GM23338 (cell line): ENCODE measurements around the gene UBE2V1. TPM values are rescaled to one million over a fixed set of nuclear protein-coding genes. Genes with fewer than 3 reads are reported as not detected.

Experiments used
- ATAC-seq: fragments of 200-7000 bp; cut with Tn5 transposase; 3 replicates; pipeline ENCODE4 v1.9.1; 2020
- DNase-seq: peaks from one replicate; pipeline ENCODE4 v3.0.0-alpha.2; 2015; ENCODE audit warnings: low spot score
- H2AFZ ChIP-seq: fragments of 200-600 bp; sonication (generic); 2 replicates; pipeline ENCODE4 v1.8.0; 2016; ENCODE audit warnings: antibody characterized with exemption, mild to moderate bottlenecking, moderate library complexity
- H3F3A ChIP-seq: fragments of 200-600 bp; sonication (generic); replicated peaks from 2 replicates; pipeline ENCODE4 v1.8.0; 2017; ENCODE audit warnings: antibody characterized with exemption, mixed run types, low read depth
- H3K27ac ChIP-seq: fragments of 200-600 bp; sonication (generic); 2 replicates; pipeline ENCODE4 v1.6.1; 2016; ENCODE audit warnings: low read depth
- H3K27me3 ChIP-seq: fragments of 200-600 bp; sonication (generic); 2 replicates; pipeline ENCODE4 v1.8.0; 2016; ENCODE audit warnings: mild to moderate bottlenecking, mixed run types, moderate library complexity; ENCODE audit not compliant: insufficient read depth
- H3K36me3 ChIP-seq: fragments of 200-600 bp; sonication (generic); 2 replicates; pipeline ENCODE4 v1.8.0; 2016; ENCODE audit warnings: mild to moderate bottlenecking; ENCODE audit not compliant: insufficient read depth
- H3K4me1 ChIP-seq: fragments of 200-600 bp; sonication (generic); 2 replicates; pipeline ENCODE4 v1.8.0; 2016; ENCODE audit warnings: mild to moderate bottlenecking, moderate library complexity; ENCODE audit not compliant: insufficient read depth
- H3K4me2 ChIP-seq: fragments of 200-600 bp; sonication (generic); 2 replicates; pipeline ENCODE4 v1.7.1; 2017; ENCODE audit warnings: mixed run types
- H3K4me3 ChIP-seq: fragments of 200-600 bp; sonication (generic); 2 replicates; pipeline ENCODE4 v1.6.1; 2016; ENCODE audit warnings: mixed run types
- H3K79me2 ChIP-seq: fragments of 200-600 bp; sonication (generic); replicated peaks from 2 replicates; pipeline ENCODE4 v1.8.0; 2017; ENCODE audit warnings: mild to moderate bottlenecking; ENCODE audit not compliant: insufficient read depth
- H3K9me2 ChIP-seq: fragments of 200-600 bp; sonication (generic); 2 replicates; pipeline ENCODE4 v1.8.0; 2017; ENCODE audit not compliant: insufficient read depth
- H4K20me1 ChIP-seq: fragments of 200-600 bp; sonication (generic); replicated peaks from 2 replicates; pipeline ENCODE4 v1.8.0; 2017; ENCODE audit warnings: mild to moderate bottlenecking; ENCODE audit not compliant: insufficient read depth
- H3K27ac Mint-ChIP-seq: 2 replicates; pipeline ENCODE4 v1.8.0; 2020; ENCODE audit warnings: inconsistent platforms, mild to moderate bottlenecking, moderate library complexity, mixed read lengths
- H3K27me3 Mint-ChIP-seq: 3 replicates; pipeline ENCODE4 v1.8.0; 2022; ENCODE audit warnings: low read depth, mild to moderate bottlenecking, moderate library complexity, mixed read lengths, inconsistent platforms; ENCODE audit not compliant: insufficient read depth, poor library complexity
- H3K36me3 Mint-ChIP-seq: 3 replicates; pipeline ENCODE4 v1.8.0; 2021; ENCODE audit warnings: low read depth, mild to moderate bottlenecking, inconsistent platforms, moderate library complexity, mixed read lengths
- H3K4me1 Mint-ChIP-seq: 3 replicates; pipeline ENCODE4 v1.8.0; 2020; ENCODE audit warnings: mild to moderate bottlenecking, inconsistent platforms, mixed read lengths
- H3K4me3 Mint-ChIP-seq: 3 replicates; pipeline ENCODE4 v1.8.0; 2021; ENCODE audit warnings: moderate library complexity, mild to moderate bottlenecking, inconsistent platforms, mixed read lengths
- H3K9me3 Mint-ChIP-seq: 3 replicates; pipeline ENCODE4 v1.8.0; 2020; ENCODE audit warnings: moderate library complexity, mild to moderate bottlenecking, inconsistent platforms, mixed read lengths
- CREB1 ChIP-seq: fragments of 250-450 bp; sonication (Bioruptor Pico); IDR thresholded peaks from 2 replicates; pipeline ENCODE4 v1.5.0; 2020; ENCODE audit warnings: low read depth, mild to moderate bottlenecking, moderate library complexity
- CTCF ChIP-seq, 2 experiments: fragments of 200-600 bp in 1 of 2; sonication (generic) in 1 of 2; conservative IDR thresholded peaks; 2 replicates each; pipeline versions ENCODE4 v1.5.1 to v1.6.1; 2016 to 2017; ENCODE audit warnings: antibody characterized with exemption in 2 of 2, low read depth in 2 of 2, mild to moderate bottlenecking in 2 of 2, moderate library complexity in 1 of 2
- ETS1 ChIP-seq: IDR thresholded peaks from 2 replicates; pipeline ENCODE4 v1.6.1; 2016; ENCODE audit warnings: antibody characterized with exemption
- EZH2 ChIP-seq: fragments of 200-600 bp; sonication (generic); IDR thresholded peaks from one replicate; pipeline ENCODE4 v1.8.0; 2017; ENCODE audit warnings: antibody characterized with exemption, mild to moderate bottlenecking, low read depth; ENCODE audit not compliant: unreplicated experiment
- EZH2phosphoT487 ChIP-seq: fragments of 200-600 bp; sonication (generic); IDR thresholded peaks from one replicate; pipeline ENCODE4 v1.8.1; 2018; ENCODE audit warnings: antibody characterized with exemption; ENCODE audit not compliant: unreplicated experiment
- JUNB ChIP-seq: IDR thresholded peaks from one replicate; pipeline ENCODE4 v1.6.1; 2016; ENCODE audit warnings: antibody characterized with exemption; ENCODE audit not compliant: unreplicated experiment
- NANOG ChIP-seq: IDR thresholded peaks from 2 replicates; pipeline ENCODE4 v1.6.1; 2016; ENCODE audit warnings: antibody characterized with exemption, borderline replicate concordance
- POLR2AphosphoS5 ChIP-seq: IDR thresholded peaks from 2 replicates; pipeline ENCODE4 v1.6.1; 2016; ENCODE audit warnings: antibody characterized with exemption, low read depth
- STAT1 ChIP-seq: IDR thresholded peaks from one replicate; pipeline ENCODE4 v1.6.1; 2016; ENCODE audit warnings: antibody characterized with exemption; ENCODE audit not compliant: unreplicated experiment
- ZNF114 ChIP-seq: fragments of 250-450 bp; sonication (Bioruptor Pico); IDR thresholded peaks from 2 replicates; pipeline ENCODE4 v1.5.0; 2020; ENCODE audit warnings: mild to moderate bottlenecking, moderate library complexity
- ZNF331 ChIP-seq: fragments of 250-450 bp; sonication (Bioruptor Pico); IDR thresholded peaks from 2 replicates; pipeline ENCODE4 v1.5.0; 2020; ENCODE audit warnings: low read depth, mild to moderate bottlenecking, moderate library complexity
- ZNF462 ChIP-seq: fragments of 250-450 bp; sonication (Bioruptor Pico); IDR thresholded peaks from 2 replicates; pipeline ENCODE4 v1.5.0; 2020; ENCODE audit warnings: mild to moderate bottlenecking, moderate library complexity
- polyA plus RNA-seq: library from polyadenylated mRNA; unstranded; fragments of >200 nt; fragmentation: Nextera tagmentation; extraction: Ambion mirVana; gene quantifications from 2 replicates; pipeline ENCODE4 v1.2.1, GENCODE V29; 2016
- total RNA-seq: library from RNA; depleted of rRNA; stranded (reverse); fragments of >200 nt; shearing (Covaris generic); gene quantifications from 2 replicates; pipeline ENCODE4 v1.2.3, GENCODE V29; 2014
- TF ChIP-seq, protein P1 (sequence below): IDR thresholded peaks from one replicate; pipeline ENCODE4 v1.6.1; 2018; ENCODE audit warnings: antibody characterized with exemption; ENCODE audit not compliant: unreplicated experiment

UBE2V1 gene
- total and polyA plus RNA-seq, 2 experiments from 2014 or later, result 105 to 302 TPM

DNA sequence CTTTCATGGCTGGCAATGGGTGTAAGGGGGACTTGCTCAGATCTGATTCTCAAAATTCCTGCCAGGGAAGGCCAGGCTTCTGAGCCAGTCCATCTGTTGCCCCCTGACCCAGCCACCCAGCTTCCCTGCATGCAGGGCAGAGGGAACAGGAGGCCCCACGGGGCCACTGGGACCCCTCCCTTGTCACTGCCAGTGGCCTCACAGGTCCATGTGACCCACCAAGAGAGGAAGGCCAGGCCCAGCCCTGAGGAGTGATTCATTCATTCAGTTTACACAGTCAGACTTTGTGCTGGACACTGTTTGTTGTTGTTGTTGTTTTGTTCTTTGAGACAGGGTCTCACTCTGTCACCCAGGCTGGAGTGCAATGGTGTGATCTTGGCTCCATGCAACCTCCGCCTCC is 39.5 kb downstream of the UBE2V1 start:
- Histone ChIP-seq H3K79me2 (no peaks in the 10 kb centered on the region), H3F3A (0 out of 2 replicates have a peak, but pooled peaks cover 4% of the 10 kb centered on the region), H3K36me3 (no peaks in the 10 kb centered on the region), H2AFZ (no peak overlapping the region), H3K9me2 (no peaks in the 10 kb centered on the region), H3K4me2 (no peak overlapping the region), H3K4me3 (no peak overlapping the region), H3K27ac (no peak overlapping the region), H3K27me3 (no peaks in the 10 kb centered on the region), H4K20me1 (no peaks in the 10 kb centered on the region), H3K4me1 (peaks cover 7% of the 10 kb centered on the region)
- Mint-ChIP-seq H3K27ac (no peak overlapping the region), H3K36me3 (no peaks in the 10 kb centered on the region), H3K9me3 (no peaks in the 10 kb centered on the region; the same call in 1 of the 3 replicates), H3K4me1 (peaks cover 9% of the 10 kb centered on the region), H3K4me3 (no peak overlapping the region), H3K27me3 (peaks cover 15% of the 10 kb centered on the region)
- ATAC-seq (no peak), DNase-seq (no peak)
- TF ChIP-seq, protein P1, sequence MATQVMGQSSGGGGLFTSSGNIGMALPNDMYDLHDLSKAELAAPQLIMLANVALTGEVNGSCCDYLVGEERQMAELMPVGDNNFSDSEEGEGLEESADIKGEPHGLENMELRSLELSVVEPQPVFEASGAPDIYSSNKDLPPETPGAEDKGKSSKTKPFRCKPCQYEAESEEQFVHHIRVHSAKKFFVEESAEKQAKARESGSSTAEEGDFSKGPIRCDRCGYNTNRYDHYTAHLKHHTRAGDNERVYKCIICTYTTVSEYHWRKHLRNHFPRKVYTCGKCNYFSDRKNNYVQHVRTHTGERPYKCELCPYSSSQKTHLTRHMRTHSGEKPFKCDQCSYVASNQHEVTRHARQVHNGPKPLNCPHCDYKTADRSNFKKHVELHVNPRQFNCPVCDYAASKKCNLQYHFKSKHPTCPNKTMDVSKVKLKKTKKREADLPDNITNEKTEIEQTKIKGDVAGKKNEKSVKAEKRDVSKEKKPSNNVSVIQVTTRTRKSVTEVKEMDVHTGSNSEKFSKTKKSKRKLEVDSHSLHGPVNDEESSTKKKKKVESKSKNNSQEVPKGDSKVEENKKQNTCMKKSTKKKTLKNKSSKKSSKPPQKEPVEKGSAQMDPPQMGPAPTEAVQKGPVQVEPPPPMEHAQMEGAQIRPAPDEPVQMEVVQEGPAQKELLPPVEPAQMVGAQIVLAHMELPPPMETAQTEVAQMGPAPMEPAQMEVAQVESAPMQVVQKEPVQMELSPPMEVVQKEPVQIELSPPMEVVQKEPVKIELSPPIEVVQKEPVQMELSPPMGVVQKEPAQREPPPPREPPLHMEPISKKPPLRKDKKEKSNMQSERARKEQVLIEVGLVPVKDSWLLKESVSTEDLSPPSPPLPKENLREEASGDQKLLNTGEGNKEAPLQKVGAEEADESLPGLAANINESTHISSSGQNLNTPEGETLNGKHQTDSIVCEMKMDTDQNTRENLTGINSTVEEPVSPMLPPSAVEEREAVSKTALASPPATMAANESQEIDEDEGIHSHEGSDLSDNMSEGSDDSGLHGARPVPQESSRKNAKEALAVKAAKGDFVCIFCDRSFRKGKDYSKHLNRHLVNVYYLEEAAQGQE, result no peak
- TF ChIP-seq ZNF331 (no peak), ZNF114 (CRISPR knock-in tag) (no peak), POLR2AphosphoS5 (no peak), EZH2 (no peak), CREB1 (no peak), EZH2phosphoT487 (no peak), CTCF (conservative IDR thresholded peaks at IDR 0.05; ENCODE audit: low read depth in 2 of 2) (no peak), ETS1 (no peak), NANOG (no peak), STAT1 (no peak), JUNB (no peak), ZNF462 (no peak)
